Activated gamma-delta T cell treated with anti-CD3 and anti-CD28 coated beads, Interleukin-2, amount 50 U/mL, for 16 hours (primary cell): ENCODE data around the gene THAP11.
"Not testable (repeated sequence)": the region's sequence is repeated elsewhere in the genome, so short reads cannot be mapped to it uniquely, and the experiment has no call there.

ENCODE experiments used
- DNase-seq: peaks from one replicate; pipeline ENCODE4 v3.0.0-alpha.2; 2020; ENCODE audit warnings: low read depth

Gene THAP11

DNA sequence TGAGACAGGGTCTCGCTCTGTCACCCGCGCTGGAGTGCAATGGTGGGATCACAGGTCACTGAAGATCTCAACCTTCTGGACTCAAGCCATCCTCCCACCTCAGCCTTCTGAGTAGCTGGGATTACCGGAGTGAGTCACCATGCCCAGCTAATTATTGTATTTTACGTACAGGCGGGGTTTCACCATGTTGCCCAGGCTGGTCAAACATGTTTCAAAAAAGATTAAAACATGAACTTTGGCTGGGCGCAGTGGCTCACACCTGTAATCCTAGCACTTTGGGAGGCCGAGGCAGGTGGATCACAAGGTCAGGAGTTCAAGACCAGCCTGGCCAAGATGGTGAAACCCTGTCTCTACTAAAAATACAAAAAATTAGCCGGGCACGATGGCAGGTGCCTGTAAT is 4.9 kb upstream of the THAP11 start:
- not testable (repeated sequence) for DNase-seq

DNA sequence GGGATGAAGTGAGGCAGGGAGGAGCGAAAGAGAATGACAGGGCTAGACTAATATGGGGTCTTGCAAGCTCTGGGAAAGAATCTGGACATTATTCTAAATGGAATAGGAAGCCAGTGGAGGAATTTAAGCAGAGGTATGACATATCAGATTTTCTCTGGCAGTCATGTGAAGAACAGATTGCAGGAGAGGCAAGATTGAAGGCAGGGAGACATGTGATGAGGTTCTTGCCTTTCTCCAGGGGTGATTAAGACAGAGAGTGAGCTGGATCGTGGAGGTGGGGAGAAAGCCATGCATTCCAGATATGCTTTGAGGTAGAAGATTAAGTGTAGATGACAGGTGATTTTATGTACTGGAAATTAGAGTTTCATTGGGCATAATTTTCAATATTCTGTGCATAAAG is 4.3 kb upstream of the THAP11 start:
- DNase-seq, result no peak

DNA sequence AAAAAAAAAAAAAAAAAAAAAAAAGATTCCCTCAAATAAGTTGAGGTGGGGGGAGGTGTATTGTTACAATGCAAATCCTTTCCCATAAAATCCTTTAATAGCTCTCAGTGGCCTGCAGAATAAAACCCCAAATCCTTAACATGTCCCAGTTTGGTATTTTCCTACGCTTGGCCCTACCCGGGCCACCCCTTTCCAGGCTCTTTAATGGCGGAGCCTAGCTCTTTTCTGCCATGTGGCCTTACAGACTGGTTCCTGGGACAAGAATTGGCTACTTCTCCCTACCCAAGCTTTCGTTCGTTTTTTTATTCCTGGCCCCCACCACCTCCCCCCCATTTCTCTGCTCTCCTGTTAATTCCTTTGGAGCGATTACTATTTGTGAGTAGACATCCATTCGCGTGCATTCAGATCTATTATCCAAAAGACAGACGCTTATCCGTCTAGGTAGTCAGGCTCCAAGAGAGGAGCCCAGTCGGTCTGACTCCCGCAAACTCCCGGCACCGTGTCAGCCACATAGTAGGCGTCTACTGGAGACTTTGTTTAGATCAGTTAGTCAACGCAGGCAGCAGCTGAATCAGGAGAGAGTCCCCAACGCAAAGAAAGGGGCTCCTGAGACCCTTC is 813 bp upstream of the THAP11 start:
- DNase-seq, result no peak

DNA sequence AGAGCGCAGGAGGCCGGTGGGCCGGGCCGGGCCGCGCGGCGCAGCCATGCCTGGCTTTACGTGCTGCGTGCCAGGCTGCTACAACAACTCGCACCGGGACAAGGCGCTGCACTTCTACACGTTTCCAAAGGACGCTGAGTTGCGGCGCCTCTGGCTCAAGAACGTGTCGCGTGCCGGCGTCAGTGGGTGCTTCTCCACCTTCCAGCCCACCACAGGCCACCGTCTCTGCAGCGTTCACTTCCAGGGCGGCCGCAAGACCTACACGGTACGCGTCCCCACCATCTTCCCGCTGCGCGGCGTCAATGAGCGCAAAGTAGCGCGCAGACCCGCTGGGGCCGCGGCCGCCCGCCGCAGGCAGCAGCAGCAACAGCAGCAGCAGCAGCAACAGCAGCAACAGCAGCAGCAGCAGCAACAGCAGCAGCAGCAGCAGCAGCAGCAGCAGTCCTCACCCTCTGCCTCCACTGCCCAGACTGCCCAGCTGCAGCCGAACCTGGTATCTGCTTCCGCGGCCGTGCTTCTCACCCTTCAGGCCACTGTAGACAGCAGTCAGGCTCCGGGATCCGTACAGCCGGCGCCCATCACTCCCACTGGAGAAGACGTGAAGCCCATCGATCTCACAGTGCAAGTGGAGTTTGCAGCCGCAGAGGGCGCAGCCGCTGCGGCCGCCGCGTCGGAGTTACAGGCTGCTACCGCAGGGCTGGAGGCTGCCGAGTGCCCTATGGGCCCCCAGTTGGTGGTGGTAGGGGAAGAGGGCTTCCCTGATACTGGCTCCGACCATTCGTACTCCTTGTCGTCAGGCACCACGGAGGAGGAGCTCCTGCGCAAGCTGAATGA is 606 bp downstream of the THAP11 start:
- peak; percentile 45 for DNase-seq

DNA sequence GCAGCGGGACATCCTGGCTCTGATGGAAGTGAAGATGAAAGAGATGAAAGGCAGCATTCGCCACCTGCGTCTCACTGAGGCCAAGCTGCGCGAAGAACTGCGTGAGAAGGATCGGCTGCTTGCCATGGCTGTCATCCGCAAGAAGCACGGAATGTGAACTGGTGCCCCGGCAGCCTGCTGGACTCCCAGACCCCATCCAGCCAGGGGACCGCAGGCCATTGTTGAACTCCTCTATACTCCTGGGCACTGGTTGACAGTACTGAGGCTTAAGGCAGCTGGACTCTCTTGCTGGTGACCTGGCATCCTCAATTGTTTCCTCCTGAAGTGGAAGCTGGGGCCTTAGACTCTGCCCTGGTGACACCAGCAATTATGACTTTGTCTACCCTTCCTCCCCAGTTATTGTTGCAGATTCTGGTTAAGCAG is 1.2 kb downstream of the THAP11 start:
- DNase-seq, result no peak

DNA sequence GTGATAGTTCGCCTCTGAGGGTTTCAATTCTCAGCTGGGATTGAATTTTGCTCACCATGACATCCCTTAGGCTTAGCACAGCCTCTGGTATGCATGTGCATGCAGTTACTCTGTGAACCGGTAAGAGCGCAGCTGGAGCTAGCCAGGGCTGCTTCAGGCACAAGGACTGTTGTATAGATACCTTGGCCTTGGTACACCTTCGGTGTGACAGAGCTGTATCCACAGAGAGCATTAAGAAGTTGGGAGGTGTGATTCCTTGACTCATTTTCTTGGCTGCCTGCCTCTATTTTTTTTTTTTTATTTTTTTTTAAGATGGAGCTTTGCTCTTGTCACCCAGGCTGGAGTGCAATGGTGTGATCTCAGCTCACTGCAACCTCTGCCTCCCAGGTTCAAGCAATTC is 2.4 kb downstream of the THAP11 start:
- DNase-seq, result no peak

DNA sequence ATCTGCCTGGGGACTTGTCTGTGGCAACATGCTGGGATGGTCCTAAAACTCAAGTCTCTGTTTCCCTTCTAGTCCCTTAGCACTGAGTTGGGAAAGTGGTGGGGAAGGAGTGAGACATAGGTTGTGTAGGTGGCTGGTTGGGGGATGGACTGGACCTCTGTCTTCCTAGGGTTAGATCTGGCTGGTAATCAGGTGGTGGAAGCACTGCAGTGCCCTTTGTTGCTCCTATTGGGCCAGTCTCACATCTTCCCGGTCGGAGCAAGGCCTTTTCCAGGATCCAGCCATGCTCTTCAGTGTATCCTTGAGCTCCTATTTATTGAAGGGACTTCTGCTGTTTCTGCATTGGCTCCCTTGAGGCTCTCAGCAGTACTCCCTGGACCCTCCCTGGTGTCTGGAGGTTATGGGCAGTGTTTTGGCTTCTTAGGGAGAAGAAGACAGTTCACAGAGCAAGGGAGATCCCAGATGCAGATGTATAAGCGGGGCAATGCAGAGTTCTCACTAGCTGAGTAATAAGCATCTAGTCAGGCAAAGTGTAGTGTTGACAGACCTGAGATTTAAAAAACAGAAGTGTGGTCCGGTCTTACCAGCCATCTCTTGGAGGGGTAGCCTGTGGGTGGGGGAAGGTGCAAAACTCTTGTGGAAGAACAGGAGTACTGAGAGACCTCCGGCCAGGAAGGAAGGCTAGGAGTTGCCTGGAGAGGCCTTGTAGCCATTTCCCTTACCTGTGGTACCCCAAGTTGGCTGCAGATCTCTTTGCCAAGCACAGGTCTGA is 3.4 kb downstream of the THAP11 start:
- no peak for DNase-seq

DNA sequence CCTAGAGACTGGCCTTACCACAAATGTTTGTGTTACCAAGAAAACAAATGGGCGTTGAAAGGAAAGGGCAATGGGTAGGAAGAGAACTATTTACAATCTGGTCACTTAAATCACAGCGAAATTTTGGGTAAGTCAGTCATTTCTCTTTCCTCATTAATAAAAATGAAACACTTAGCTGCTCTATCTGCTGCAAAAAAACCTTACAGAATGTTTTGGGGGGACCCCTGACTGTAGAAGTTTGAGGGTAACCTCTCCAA is 3.9 kb downstream of the THAP11 start:
- DNase-seq, result no peak

DNA sequence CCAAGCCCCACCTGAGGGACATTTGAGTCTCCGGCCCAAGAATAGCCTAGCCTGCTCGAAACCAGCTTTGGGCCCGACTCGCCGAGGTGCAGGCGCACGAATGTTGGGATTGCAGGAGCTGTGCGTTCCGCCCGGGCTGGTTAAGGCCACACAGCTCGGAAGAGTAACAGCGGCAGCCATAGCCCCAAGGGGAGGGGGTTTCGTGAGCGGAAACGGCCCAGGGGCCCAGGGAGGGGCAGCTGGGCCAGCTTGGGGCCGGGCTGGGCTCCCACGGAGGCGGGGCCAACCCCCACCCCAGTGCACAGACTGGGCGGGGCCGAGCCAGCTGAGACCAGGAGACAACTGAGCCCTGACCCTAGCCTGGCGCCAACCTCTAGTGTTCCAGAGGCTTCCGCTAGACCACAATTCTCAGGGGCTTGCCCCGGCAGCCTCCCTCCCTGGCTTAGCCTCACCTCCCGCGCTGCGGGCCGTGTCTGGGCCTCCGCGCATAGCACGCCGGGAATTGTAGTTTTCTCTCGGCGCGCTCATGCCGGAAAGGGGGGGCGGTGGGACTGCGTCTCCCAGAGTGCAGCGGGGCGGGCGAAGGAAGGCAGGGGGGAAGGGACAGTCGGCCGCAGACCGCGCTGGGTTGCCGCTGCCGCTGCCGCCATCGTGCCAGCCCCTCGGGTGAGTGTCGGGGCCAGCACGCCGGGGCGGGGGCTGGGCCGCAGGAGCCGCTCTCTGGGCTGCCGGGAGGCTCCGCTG is 4.4 kb downstream of the THAP11 start, which contains the start of gene NUTF2:
NUTF2 (plus strand) TSS at position 614 of the 744 bp plus-strand sequence. CDS start 18,198 bp downstream, outside the sequence.
- peak; percentile 91 for DNase-seq

DNA sequence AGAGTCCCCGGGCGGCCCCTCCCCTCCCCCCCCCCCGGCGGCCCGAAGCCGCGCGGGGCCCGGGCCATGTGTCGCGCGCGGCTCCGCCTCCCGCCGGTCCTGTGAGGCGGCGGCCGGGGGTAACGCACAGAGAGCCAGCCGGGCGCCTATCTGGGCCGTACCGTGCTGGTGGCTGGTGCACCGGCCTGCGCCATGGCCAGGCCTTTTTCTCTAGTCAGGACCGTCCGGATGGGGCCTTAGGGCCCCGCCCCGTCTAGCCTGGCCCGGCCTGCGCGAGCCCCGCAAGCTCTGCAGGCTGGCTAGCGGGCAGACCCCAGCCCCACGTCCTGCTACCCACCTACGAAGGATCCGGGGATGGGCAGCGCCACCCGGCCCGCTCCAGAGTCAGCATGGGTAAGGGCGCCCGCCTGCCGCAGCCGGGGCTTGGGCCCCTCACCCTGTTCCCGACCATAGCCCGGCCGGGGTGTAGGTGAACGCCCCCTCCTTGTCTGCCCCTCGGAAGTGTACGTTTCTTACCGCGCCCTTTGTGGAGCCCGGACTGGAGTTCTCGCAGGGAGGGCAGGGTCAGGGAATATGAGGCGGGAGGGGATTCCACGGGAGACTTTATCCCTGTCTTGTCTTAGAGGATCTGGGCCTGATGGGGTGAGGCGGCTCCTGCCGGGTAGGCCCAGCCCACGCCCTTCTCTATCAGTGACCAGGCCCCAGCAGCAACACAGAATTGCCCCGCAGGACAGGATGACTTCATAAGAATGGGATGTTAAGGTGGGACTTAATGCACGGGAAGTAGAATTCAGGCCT is 5.1 kb downstream of the THAP11 start, which contains the start of gene CENPT:
CENPT (minus strand) TSS at position 630 of the 798 bp plus-strand sequence. CDS start 13,834 bp downstream, outside the sequence.
- DNase-seq, result no peak

DNA sequence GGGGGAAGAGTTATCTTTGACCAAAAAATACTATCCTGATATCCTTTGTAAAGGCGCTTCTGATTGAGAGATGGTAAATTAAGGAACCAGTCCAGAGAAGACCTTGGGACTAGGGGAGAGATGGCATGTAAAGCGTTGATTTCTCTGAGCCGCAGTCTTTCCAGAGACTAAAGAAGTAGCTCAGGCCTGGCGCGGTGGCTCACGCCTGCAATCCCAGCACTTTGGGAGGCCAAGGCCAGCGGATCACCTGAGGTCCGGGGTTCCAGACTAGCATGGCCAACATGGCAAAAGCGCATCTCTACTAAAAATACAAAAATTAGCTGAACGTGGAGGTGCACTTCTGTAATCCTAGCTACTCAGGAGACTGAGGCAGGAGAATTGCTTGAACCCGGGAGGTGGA is 6.0 kb downstream of the THAP11 start:
- DNase-seq, result no peak

DNA sequence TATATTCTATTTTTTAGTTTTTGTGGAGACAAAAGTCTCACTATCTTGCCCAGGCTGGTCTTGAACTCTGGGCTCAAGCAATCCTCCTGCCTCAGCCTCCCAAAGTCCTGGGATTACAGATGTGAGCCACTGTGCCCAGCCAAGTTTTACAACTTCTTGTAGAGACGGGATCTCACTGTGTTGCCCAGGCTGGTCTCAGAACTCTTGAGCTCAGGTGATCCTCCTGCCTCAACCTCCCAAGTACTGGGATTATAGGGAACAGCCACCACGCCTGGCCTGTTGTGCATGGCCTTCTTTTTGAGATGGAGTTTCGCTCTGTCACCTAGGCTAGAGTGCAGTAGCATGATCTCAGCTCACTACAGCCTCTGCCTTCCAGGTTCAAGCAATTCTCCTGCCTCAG is 11.6 kb downstream of the THAP11 start:
- DNase-seq, result no peak

DNA sequence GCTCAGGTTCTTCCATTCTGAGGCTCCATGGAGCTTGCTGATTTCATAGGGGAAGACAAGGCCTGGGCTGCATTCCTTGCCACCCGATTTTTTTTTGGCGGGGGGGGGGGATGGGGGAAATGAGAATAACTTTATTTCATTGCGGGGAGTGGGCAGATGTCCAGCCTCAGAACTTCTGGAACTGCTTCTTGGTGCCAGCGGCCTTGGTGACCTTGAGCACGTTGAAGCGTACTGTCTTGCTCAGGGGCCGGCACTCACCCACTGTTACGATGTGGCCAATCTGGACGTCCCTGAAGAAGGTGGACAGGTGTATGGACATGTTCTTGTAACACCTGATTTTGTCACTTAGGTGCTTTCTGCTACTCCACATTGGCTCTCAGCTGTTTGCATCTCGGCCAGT is 13.7 kb downstream of the THAP11 start:
- DNase-seq, result no peak

DNA sequence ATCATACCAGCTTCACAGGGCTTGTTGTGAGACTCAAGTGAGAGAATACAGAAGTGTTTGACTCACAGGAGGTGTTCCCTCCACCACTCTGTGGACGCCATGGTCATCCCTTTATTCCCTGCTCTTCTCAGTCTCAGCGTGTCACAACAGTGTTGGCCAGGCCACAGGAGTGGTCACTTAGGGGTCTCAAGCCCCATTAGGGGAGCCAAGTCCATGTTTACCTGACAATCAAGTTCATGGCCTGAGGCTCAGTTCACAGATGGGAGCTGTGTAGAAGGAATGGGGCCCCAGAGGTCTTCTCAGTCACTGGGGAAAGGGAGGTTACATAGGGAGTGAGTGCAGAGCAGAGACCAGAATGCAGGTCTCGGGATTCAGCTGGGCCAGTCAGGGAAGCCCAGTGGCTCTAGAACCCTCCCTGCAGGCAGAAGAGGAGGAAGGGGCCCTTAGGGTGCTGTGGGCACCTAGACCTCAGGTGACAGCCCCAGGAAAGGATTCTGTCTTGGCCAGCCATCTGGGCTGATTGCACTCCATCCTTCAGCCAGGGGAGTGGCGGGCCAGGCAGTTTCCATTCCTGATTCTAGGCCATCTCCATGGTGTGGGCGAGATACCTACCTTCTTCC is 14.9 kb downstream of the THAP11 start:
- DNase-seq, result no peak

DNA sequence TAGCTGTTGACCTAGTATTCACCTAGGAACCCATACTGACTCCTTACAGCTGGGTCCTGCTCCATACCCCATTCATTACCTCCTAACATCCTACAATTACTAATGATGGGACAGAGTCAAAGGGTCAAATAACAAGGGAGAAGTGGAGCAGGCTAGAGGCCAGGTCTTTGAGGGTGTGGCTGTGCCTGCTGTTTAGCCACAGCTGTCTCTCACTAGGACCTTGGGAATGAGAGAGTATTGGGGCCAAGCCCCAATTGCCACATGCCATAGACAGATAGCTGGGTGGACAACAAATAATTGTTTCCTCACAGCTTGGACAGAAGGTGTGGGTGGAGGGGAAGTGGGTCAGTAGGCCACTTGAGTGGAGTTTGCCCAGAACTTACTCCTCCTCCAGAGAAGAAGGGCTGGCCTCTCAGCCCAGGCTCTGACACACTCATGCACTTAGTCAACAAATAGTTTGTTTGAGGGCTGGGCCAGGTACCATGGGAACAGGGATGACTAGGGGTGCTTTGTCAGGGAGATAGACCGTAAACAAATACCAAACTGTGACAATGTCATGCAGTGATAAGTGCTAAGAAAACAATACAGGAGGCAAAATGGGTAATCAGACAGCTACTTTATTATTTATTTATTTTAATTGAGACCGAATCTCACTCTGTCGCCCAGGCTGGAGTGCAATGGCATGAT is 15.6 kb downstream of the THAP11 start:
- no peak for DNase-seq

DNA sequence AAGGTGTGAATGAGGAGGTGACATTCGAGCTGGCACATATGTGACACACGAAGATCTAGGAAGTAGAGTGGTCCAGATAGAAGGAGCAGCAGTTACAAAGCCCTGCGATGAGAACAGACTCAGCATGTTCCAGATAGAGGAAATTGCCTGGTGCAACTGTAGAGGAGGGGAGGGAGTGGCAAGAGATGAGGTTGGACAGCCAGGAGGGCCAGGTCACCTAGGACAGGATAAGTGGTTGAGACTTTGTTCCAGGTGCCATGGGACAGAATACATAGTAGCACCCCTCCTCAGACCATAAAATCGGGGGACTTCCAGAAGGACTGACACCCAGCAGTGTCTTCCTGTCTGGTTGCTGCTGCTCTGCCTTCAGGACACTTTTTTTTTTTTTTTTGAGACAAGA is 16.4 kb downstream of the THAP11 start:
- no peak for DNase-seq

DNA sequence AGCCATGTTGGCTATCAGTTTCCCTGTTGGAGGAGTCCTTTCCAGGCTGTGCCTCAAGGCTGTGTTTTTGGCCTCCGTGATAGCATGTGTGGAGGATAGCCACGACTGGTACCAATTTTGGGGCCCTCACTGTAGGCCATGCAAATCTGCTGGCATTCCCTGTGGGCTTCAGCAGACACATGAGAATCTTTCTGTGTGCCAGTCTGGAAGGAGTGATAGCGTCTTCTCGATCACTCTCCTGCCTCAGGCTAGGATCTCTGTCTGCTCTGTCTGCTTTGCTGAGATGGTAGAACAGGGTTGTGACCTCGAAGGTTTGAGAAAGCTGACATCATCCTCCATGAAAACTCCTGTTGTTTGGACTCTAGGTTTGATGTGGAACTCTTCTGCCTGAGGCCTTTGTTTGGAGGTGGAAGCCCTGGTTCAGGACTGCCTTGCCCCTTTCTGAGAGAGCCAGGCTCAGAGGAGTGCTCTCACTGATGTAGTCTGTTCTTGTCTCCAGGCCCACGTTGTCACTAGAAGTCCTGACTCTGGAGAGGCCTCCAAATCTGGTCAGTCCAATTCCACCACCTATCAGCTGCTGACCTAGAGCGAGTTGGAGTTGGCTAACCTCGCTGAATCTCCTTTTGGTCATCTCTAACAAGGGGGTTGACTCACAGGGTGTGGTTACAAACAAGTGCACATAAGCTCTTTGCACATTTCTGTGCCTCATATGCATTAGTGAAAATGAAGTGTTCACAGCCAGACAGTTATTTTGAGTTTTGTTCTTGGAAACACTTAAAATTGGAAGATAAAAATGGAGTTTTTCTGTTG is 18.7 kb downstream of the THAP11 start:
- no peak for DNase-seq

DNA sequence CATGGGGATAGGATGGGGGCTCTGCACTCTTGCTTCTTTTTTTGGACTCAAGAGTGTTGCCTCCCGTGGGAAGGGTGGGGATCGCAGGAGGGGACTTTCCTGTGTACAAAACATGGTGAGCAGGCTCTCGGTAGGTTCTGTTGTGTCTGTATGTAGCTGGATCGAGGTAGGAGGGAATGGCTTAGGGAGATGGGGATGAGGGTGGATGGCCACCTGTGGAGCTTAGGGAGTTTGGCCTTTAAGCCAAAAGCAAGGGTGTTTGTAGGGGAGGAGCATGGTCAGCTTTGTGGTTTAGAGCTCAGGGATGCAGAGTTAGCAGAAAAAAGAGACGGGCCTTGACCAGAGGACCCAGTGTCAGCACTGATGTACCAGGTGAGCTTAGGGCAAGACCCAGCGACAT is 19.8 kb downstream of the THAP11 start:
- no peak for DNase-seq
